NCI-H1694 (cell line): ENCODE data around the gene FADS6.

Experiments used
- DNase-seq: peaks from one replicate; lab custom pipeline; 2025; lab: John Stamatoyannopoulos, UW

Gene FADS6

GRCh38 chr17:74827800-74828199 is 65.6 kb downstream of the FADS6 start:
- no peak for DNase-seq
